Adrenal gland (tissue), 12 donors: Measurements from ENCODE around the gene CAMTA1. TPM values are rescaled to one million over a fixed set of nuclear protein-coding genes. Genes with fewer than 3 reads are reported as not detected.
A peak's percentile ranks its signal among the peaks of the same experiment; 100 is the strongest.

Experiments used
- DNase-seq, 7 donors: peaks; one replicate each; pipeline ENCODE4 v3.0.0-alpha.2; 2019 to 2020
- H3K27ac ChIP-seq, 5 donors: fragments of 200-600 bp; sonication (generic) in 4 of 5; 1 replicate in 3 of 5; 2 replicates in 2 of 5; pipeline versions ENCODE4 v1.5.1 to v1.8.0; 2016 to 2020; ENCODE audit warnings: mild to moderate bottlenecking in 1 of 5
- H3K27me3 ChIP-seq: fragments of 200-600 bp; 2 replicates; pipeline ENCODE4 v1.8.0; 2021
- H3K36me3 ChIP-seq, 2 donors: fragments of 200-600 bp; replicated peaks in 1 of 2; 1 replicate in 1 of 2; 2 replicates in 1 of 2; pipeline versions ENCODE4 v1.5.1 to v1.8.0; 2018 to 2022
- H3K4me1 ChIP-seq, 2 donors: fragments of 200-600 bp; replicated peaks in 1 of 2; 1 replicate in 1 of 2; 2 replicates in 1 of 2; pipeline versions ENCODE4 v1.5.1 to v1.8.0; 2018 to 2021
- H3K4me3 ChIP-seq, 4 donors: fragments of 200-600 bp; sonication (generic) in 3 of 4; one replicate each; pipeline ENCODE4 v1.5.1; 2016 to 2018
- H3K9me3 ChIP-seq, 3 donors: fragments of 200-600 bp; sonication (generic) in 1 of 3; replicated peaks in 1 of 3; 1 replicate in 2 of 3; 2 replicates in 1 of 3; pipeline versions ENCODE4 v1.5.1 to v1.8.0; 2016 to 2021
- CTCF ChIP-seq, 6 experiments: fragments of 450-650 bp in 4 of 6; fragments of 200-600 bp in 2 of 6; sonication (generic) in 1 of 6; IDR thresholded peaks; 1 replicate in 5 of 6; 2 replicates in 1 of 6; pipeline versions ENCODE4 v1.5.1 to v1.8.0; 2016 to 2021; ENCODE audit warnings: antibody characterized with exemption in 6 of 6, mild to moderate bottlenecking in 2 of 6, moderate library complexity in 1 of 6
- POLR2A ChIP-seq, 2 donors: fragments of 450-650 bp; IDR thresholded peaks; one replicate each; pipeline ENCODE4 v1.6.1; 2017; ENCODE audit warnings: antibody characterized with exemption in 2 of 2, mild to moderate bottlenecking in 2 of 2, moderate library complexity in 1 of 2
- WGBS, 4 donors: extraction: QIAGEN DNeasy Blood & Tissue Kit in 2 of 4; methylation state at CpG; one replicate each; pipeline versions ENCODE4 v1.1.5 to v1.1.7; 2013 to 2017; 5-methylcytosine and 5-hydroxymethylcytosine counted together
- intact Hi-C, 2 donors: fragments of 100-400 bp; cut with DNase I; formaldehyde crosslinking; loops; one replicate each; pipeline versions ENCODE4 v1.14.1 to v1.15.0; 2022 to 2023
- polyA plus RNA-seq, 3 donors: library from polyadenylated mRNA; stranded (reverse); fragments of 200-250 nt in 2 of 3; fragments of 350-450 nt in 1 of 3; fragmentation: Illumina TruSeq in 1 of 3; extraction: RNeasy Lipid Tissue Mini Kit (QIAGEN cat#74804) in 1 of 3; gene quantifications; one replicate each; pipeline ENCODE4 v1.2.3, GENCODE V29; 2013 to 2014
- total RNA-seq, 9 donors: library from RNA; depleted of rRNA in 4 of 9; stranded (reverse); fragments of >200 nt in 4 of 9; fragments of 120-200 nt in 1 of 9; fragmentation: NEBNext Ultra II Directional in 1 of 9; extraction: Animal tissue kit (Norgen Biotek cat#: 25700) in 1 of 9; gene quantifications; one replicate each; pipeline versions ENCODE4 v1.1.0 to v1.2.4, GENCODE V29; 2013 to 2023
- donor health status: healthy with polysubstance abuse.
- donor health status: Bipolar disorder and iron deficiency.
- donor health status: DM: yes; HTN: yes; CAD: no.
- donor health status: DM: no; HTN: no; CAD: no.
- donor health status: DM: no; HTN: no; CAD: no.
- donor health status: DM: yes; HTN: yes; CAD: no.

The CAMTA1 gene
- total and polyA plus RNA-seq, 12 donors: 62.9 to 141 (median 96.9) TPM

DNA sequence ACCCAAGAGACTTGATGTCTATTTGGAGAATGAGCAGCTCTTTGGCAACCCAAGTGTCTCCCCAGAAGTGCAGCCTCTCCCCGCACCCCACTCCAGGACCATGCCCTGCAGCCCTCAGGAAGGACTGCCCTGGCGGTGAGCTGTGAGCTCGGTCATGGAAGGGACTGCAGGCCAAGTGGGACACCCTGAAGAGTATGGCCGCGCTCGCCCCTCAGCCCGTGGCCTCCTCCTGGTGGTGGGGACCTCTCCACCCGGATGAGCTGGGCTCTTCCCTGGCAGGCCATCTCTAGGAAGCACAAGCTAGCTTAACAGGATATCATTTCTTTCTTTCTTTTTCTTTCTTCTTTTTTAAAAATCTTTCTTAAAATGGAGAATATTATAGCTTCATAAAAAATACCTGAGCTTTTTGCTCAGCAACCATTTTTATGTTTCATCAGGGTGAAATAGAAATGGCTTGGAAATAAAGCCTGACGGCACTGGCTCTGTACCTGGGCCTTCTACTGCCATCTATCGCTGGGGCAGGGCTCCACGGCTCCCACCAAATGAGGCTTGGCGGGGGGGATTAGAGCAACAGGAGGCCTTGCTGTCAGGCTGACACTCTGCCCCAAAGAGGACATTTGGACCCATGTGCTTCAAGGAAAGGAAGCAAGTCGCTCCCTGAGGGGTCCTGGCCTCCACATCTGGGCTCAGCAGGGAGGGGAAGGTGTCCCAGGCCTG lies 689.7 kb downstream of the CAMTA1 start:
- no peak for TF ChIP-seq POLR2A (IDR thresholded peaks at IDR 0.05)
- no peak for TF ChIP-seq CTCF (IDR thresholded peaks at IDR 0.05)
- Histone ChIP-seq H3K27ac (no peak overlapping the region), H3K4me3 (no peak overlapping the region), H3K9me3 (no peaks in the 10 kb centered on the region), H3K36me3 (no peaks in the 10 kb centered on the region), H3K27me3 (no peaks in the 10 kb centered on the region), H3K4me1 (peaks cover 15 to 31% of the 10 kb centered on the region in 2 donors)
- intact Hi-C loops: no loop called here
- WGBS, 4 donors: 89 to 95% (median 92%) methylated on average over 10 to 13 of the region's 13 CpGs
- DNase-seq: no peak

DNA sequence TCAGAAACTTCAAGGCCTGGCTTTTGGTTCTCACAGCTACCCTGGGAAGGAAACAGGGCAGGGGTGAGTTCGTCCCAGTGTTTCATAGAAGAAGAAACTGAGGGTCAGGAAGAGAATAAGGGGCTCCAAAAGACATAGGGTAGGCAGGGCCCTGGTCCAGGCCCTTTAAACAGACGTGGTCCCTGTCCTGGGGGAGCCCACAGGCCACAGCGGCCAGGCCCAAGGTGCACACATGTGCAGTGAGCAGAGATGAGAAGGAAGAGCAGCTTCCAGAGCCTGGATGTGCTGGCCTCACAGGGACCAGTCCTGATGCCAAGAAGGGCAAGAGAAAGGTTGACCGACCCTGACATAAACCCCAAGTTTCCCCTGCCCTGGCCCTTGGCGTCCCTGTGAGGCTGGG lies 690.4 kb downstream of the CAMTA1 start:
- H3K4me3 ChIP-seq: no peak overlapping the region
- no peaks in the 10 kb centered on the region for H3K36me3 ChIP-seq
- WGBS, 4 donors: 83 to 94% (median 90%) methylated on average over 3 to 5 of the region's 5 CpGs
- no peaks in the 10 kb centered on the region for H3K9me3 ChIP-seq
- peaks cover 10 to 24% of the 10 kb centered on the region in 2 donors for H3K4me1 ChIP-seq
- no peak overlapping the region for H3K27ac ChIP-seq
- TF ChIP-seq CTCF (IDR thresholded peaks at IDR 0.05): no peak
- TF ChIP-seq POLR2A (IDR thresholded peaks at IDR 0.05): no peak
- intact Hi-C loops: no loop called here
- DNase-seq: no peak
- no peaks in the 10 kb centered on the region for H3K27me3 ChIP-seq

DNA sequence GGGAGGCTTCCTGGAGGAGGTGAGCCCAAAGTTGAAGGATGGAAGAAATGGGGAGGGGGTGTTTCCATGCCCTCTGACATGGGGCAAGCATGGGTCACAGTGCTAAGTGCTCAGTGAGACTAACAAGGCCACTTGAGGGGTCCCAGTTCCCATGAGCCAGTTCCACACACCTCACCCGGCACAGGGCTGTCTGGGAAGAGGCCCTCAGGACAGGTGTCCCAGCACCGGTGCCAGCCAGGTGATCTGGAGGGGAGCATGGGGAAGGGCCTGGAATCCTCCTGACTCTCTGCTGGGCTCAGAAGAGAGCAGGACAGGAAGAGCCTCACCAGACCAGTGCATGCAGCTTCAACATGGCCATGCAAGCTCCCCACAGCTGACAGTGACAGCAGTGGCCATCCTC lies 691.1 kb downstream of the CAMTA1 start:
- peak overlapping the region in 1 of 5 donors; percentile 83 for H3K27ac ChIP-seq

More for the DNA sequence above, 691.1 kb downstream of the CAMTA1 start:
- TF ChIP-seq POLR2A (IDR thresholded peaks at IDR 0.05) (no peak), CTCF (IDR thresholded peaks at IDR 0.05) (no peak)
- Histone ChIP-seq H3K36me3 (no peaks in the 10 kb centered on the region), H3K9me3 (no peaks in the 10 kb centered on the region), H3K4me3 (no peak overlapping the region), H3K27me3 (no peaks in the 10 kb centered on the region), H3K4me1 (peaks cover 4 to 17% of the 10 kb centered on the region in 2 donors)
- intact Hi-C loops: no loop called here
- no peak for DNase-seq
- WGBS, 4 donors: 92 to 100% (median 97%) methylated on average over 2 of the region's 2 CpGs; no CpG with 5 or more reads in 1 of the 4 donors
